IPS-18a (cell line): ENCODE measurements around the gene LEO1.

Source experiments
- H3K27ac ChIP-seq: one replicate; pipeline ENCODE4 v1.5.1; 2013; ENCODE audit warnings: low read length
- H3K27me3 ChIP-seq: one replicate; pipeline ENCODE4 v1.6.1; 2013; ENCODE audit warnings: mild to moderate bottlenecking, low read length; ENCODE audit not compliant: control insufficient read depth, insufficient read depth
- H3K36me3 ChIP-seq: one replicate; pipeline ENCODE4 v1.6.1; 2013; ENCODE audit warnings: low read depth, low read length; ENCODE audit not compliant: control insufficient read depth
- H3K4me1 ChIP-seq: one replicate; pipeline ENCODE4 v1.6.1; 2013; ENCODE audit warnings: low read depth, low read length; ENCODE audit not compliant: control insufficient read depth
- H3K4me3 ChIP-seq: one replicate; pipeline ENCODE4 v1.5.1; 2013; ENCODE audit warnings: low read length
- H3K9ac ChIP-seq: one replicate; pipeline ENCODE4 v1.6.1; 2013; ENCODE audit warnings: mild to moderate bottlenecking, low read length, moderate library complexity
- H3K9me3 ChIP-seq: one replicate; pipeline ENCODE4 v1.6.1; 2013; ENCODE audit warnings: low read depth, low read length; ENCODE audit not compliant: control insufficient read depth

Gene LEO1

GRCh38 chr15:51952805-51953204 is 18.8 kb downstream of the LEO1 start:
- H3K4me1 ChIP-seq, result no peaks in the 10 kb centered on the region
- no peaks in the 10 kb centered on the region for H3K9me3 ChIP-seq
- peaks cover 86% of the 10 kb centered on the region for H3K36me3 ChIP-seq
- no peak overlapping the region for H3K27ac ChIP-seq
- no peak overlapping the region for H3K9ac ChIP-seq
- H3K27me3 ChIP-seq, result no peaks in the 10 kb centered on the region
- no peak overlapping the region for H3K4me3 ChIP-seq

GRCh38 chr15:51947124-51947523 is 24.5 kb downstream of the LEO1 start:
- no peak overlapping the region for H3K9ac ChIP-seq
- H3K27me3 ChIP-seq, result no peaks in the 10 kb centered on the region
- no peak overlapping the region for H3K4me3 ChIP-seq
- H3K27ac ChIP-seq, result no peak overlapping the region
- H3K36me3 ChIP-seq, result peaks cover 70% of the 10 kb centered on the region
- no peaks in the 10 kb centered on the region for H3K9me3 ChIP-seq
- no peaks in the 10 kb centered on the region for H3K4me1 ChIP-seq

GRCh38 chr15:51939216-51939615 is 32.4 kb downstream of the LEO1 start:
- Histone ChIP-seq H3K27ac (no peak overlapping the region), H3K9ac (no peak overlapping the region), H3K4me1 (no peaks in the 10 kb centered on the region), H3K36me3 (peaks cover 18% of the 10 kb centered on the region), H3K4me3 (no peak overlapping the region), H3K9me3 (no peaks in the 10 kb centered on the region), H3K27me3 (no peaks in the 10 kb centered on the region)

GRCh38 chr15:51938286-51938685 is 33.3 kb downstream of the LEO1 start:
- H3K27ac ChIP-seq, result no peak overlapping the region
- no peaks in the 10 kb centered on the region for H3K4me1 ChIP-seq
- H3K4me3 ChIP-seq, result no peak overlapping the region
- H3K9ac ChIP-seq, result no peak overlapping the region
- H3K9me3 ChIP-seq, result no peaks in the 10 kb centered on the region
- peaks cover 11% of the 10 kb centered on the region for H3K36me3 ChIP-seq
- H3K27me3 ChIP-seq, result no peaks in the 10 kb centered on the region

- H3K4me1 ChIP-seq, result no peaks in the 10 kb centered on the region
- H3K4me3 ChIP-seq, result peak overlapping the region; percentile 21
- no peaks in the 10 kb centered on the region for H3K27me3 ChIP-seq
- no peak overlapping the region for H3K27ac ChIP-seq
- H3K36me3 ChIP-seq, result peaks cover 9% of the 10 kb centered on the region
- H3K9ac ChIP-seq, result no peak overlapping the region
- H3K9me3 ChIP-seq, result no peaks in the 10 kb centered on the region
Measured at GRCh38 chr15:51936105-51936478, 35.5 kb downstream of the LEO1 start.

GRCh38 chr15:51935466-51936104 is 36.0 kb downstream of the LEO1 start:
- H3K27ac ChIP-seq, result no peak overlapping the region
- H3K4me3 ChIP-seq, result peak overlapping the region; percentile 21
- no peak overlapping the region for H3K9ac ChIP-seq
- peaks cover 7% of the 10 kb centered on the region for H3K36me3 ChIP-seq
- H3K4me1 ChIP-seq, result no peaks in the 10 kb centered on the region
- no peaks in the 10 kb centered on the region for H3K9me3 ChIP-seq
- no peaks in the 10 kb centered on the region for H3K27me3 ChIP-seq

- Histone ChIP-seq H3K4me3 (no peak overlapping the region), H3K9me3 (no peaks in the 10 kb centered on the region), H3K4me1 (no peaks in the 10 kb centered on the region), H3K27me3 (no peaks in the 10 kb centered on the region), H3K36me3 (peaks cover 1% of the 10 kb centered on the region), H3K9ac (no peak overlapping the region), H3K27ac (no peak overlapping the region)
Measured at GRCh38 chr15:51932161-51932560, 39.4 kb downstream of the LEO1 start.

GRCh38 chr15:51931638-51932037 is 39.9 kb downstream of the LEO1 start:
- Histone ChIP-seq H3K4me3 (no peak overlapping the region), H3K9me3 (no peaks in the 10 kb centered on the region), H3K4me1 (no peaks in the 10 kb centered on the region), H3K36me3 (no peaks in the 10 kb centered on the region), H3K27me3 (no peaks in the 10 kb centered on the region), H3K9ac (no peak overlapping the region), H3K27ac (no peak overlapping the region)

GRCh38 chr15:51931016-51931415 is 40.6 kb downstream of the LEO1 start:
- Histone ChIP-seq H3K27ac (no peak overlapping the region), H3K4me3 (no peak overlapping the region), H3K27me3 (no peaks in the 10 kb centered on the region), H3K36me3 (no peaks in the 10 kb centered on the region), H3K9ac (no peak overlapping the region), H3K9me3 (no peaks in the 10 kb centered on the region), H3K4me1 (no peaks in the 10 kb centered on the region)

GRCh38 chr15:51926809-51927208 is 44.8 kb downstream of the LEO1 start:
- Histone ChIP-seq H3K27me3 (no peaks in the 10 kb centered on the region), H3K4me1 (no peaks in the 10 kb centered on the region), H3K36me3 (peaks cover 5% of the 10 kb centered on the region), H3K9me3 (no peaks in the 10 kb centered on the region), H3K27ac (no peak overlapping the region), H3K4me3 (no peak overlapping the region), H3K9ac (no peak overlapping the region)

- no peaks in the 10 kb centered on the region for H3K27me3 ChIP-seq
Measured at GRCh38 chr15:51924156-51925068, 47.2 kb downstream of the LEO1 start.

GRCh38 chr15:51917493-51917892 is 54.1 kb downstream of the LEO1 start:
- no peak overlapping the region for H3K27ac ChIP-seq
- no peak overlapping the region for H3K9ac ChIP-seq
- no peaks in the 10 kb centered on the region for H3K9me3 ChIP-seq
- no peaks in the 10 kb centered on the region for H3K36me3 ChIP-seq
- H3K27me3 ChIP-seq, result no peaks in the 10 kb centered on the region
- no peaks in the 10 kb centered on the region for H3K4me1 ChIP-seq
- no peak overlapping the region for H3K4me3 ChIP-seq

More at GRCh38 chr15:51924156-51925068, 47.2 kb downstream of the LEO1 start:
- no peak overlapping the region for H3K27ac ChIP-seq
- H3K36me3 ChIP-seq, result peaks cover 5% of the 10 kb centered on the region
- H3K4me1 ChIP-seq, result no peaks in the 10 kb centered on the region
- H3K9me3 ChIP-seq, result no peaks in the 10 kb centered on the region
- H3K4me3 ChIP-seq, result no peak overlapping the region
- H3K9ac ChIP-seq, result no peak overlapping the region
